Glutamatergic neuron (in vitro differentiated cells): Measurements from ENCODE around the gene ZNF837. TPM values are rescaled to one million over a fixed set of nuclear protein-coding genes. Genes with fewer than 3 reads are reported as not detected.

ENCODE experiments used
- DNase-seq: peaks from one replicate; pipeline ENCODE4 v3.0.0; 2022
- H3K27ac Mint-ChIP-seq: one replicate; pipeline ENCODE4 v1.8.0; 2020; ENCODE audit warnings: mild to moderate bottlenecking, mixed read lengths, inconsistent platforms; ENCODE audit not compliant: unreplicated experiment
- H3K27me3 Mint-ChIP-seq: one replicate; pipeline ENCODE4 v1.8.0; 2020; ENCODE audit warnings: mild to moderate bottlenecking, moderate library complexity, mixed read lengths, inconsistent platforms; ENCODE audit not compliant: unreplicated experiment
- H3K36me3 Mint-ChIP-seq: one replicate; pipeline ENCODE4 v1.8.0; 2020; ENCODE audit warnings: mild to moderate bottlenecking, mixed read lengths, inconsistent platforms; ENCODE audit not compliant: unreplicated experiment
- H3K4me1 Mint-ChIP-seq: one replicate; pipeline ENCODE4 v1.8.0; 2020; ENCODE audit warnings: mild to moderate bottlenecking, low read depth, mixed read lengths, inconsistent platforms; ENCODE audit not compliant: unreplicated experiment
- H3K4me3 Mint-ChIP-seq: one replicate; pipeline ENCODE4 v1.8.0; 2020; ENCODE audit warnings: mild to moderate bottlenecking, mixed read lengths, inconsistent platforms; ENCODE audit not compliant: unreplicated experiment
- H3K9me3 Mint-ChIP-seq: one replicate; pipeline ENCODE4 v1.8.0; 2020; ENCODE audit warnings: mild to moderate bottlenecking, moderate library complexity, mixed read lengths, inconsistent platforms; ENCODE audit not compliant: unreplicated experiment
- CTCF ChIP-seq: fragments of 200-600 bp; sonication (generic); IDR thresholded peaks from one replicate; pipeline ENCODE4 v1.5.0; 2021; ENCODE audit not compliant: partially characterized antibody, unreplicated experiment
- total RNA-seq: library from RNA; stranded (reverse); fragmentation: NEBNext Ultra II Directional; extraction: Animal tissue kit (Norgen Biotek cat#: 25700); gene quantifications from one replicate; pipeline ENCODE4 v1.2.1, GENCODE V29; 2021; ENCODE audit not compliant: unreplicated experiment

The ZNF837 gene
- total RNA-seq, 1 donor from 2014 or later, result 2.0 TPM

GRCh38 chr19:58392945-58393724 lies 12.3 kb upstream of the ZNF837 start:
- TF ChIP-seq CTCF, result no peak
- peaks cover 8% of the 10 kb centered on the region for H3K27me3 Mint-ChIP-seq
- peaks cover 2% of the 10 kb centered on the region for H3K4me1 Mint-ChIP-seq
- no peaks in the 10 kb centered on the region for H3K36me3 Mint-ChIP-seq
- H3K4me3 Mint-ChIP-seq, result no peak overlapping the region
- no peak overlapping the region for H3K27ac Mint-ChIP-seq
- peaks cover 8% of the 10 kb centered on the region for H3K9me3 Mint-ChIP-seq
- no peak for DNase-seq

GRCh38 chr19:58388175-58388526 lies 7.3 kb upstream of the ZNF837 start:
- H3K9me3 Mint-ChIP-seq, result peaks cover 6% of the 10 kb centered on the region
- no peak for DNase-seq
- peak overlapping the region; percentile 97 for H3K4me3 Mint-ChIP-seq
- peaks cover 6% of the 10 kb centered on the region for H3K4me1 Mint-ChIP-seq
- peak overlapping the region; percentile 97 for H3K27ac Mint-ChIP-seq
- H3K36me3 Mint-ChIP-seq, result no peaks in the 10 kb centered on the region
- H3K27me3 Mint-ChIP-seq, result peaks cover 4% of the 10 kb centered on the region
- TF ChIP-seq CTCF, result no peak

- Mint-ChIP-seq H3K9me3 (peaks cover 6% of the 10 kb centered on the region), H3K27ac (peak overlapping the region; percentile 97), H3K4me3 (peak overlapping the region; percentile 97), H3K36me3 (no peaks in the 10 kb centered on the region), H3K27me3 (peaks cover 4% of the 10 kb centered on the region), H3K4me1 (peaks cover 6% of the 10 kb centered on the region)
- no peak for DNase-seq
- no peak for TF ChIP-seq CTCF
Measured at GRCh38 chr19:58387338-58388174, 6.7 kb upstream of the ZNF837 start.

DNA sequence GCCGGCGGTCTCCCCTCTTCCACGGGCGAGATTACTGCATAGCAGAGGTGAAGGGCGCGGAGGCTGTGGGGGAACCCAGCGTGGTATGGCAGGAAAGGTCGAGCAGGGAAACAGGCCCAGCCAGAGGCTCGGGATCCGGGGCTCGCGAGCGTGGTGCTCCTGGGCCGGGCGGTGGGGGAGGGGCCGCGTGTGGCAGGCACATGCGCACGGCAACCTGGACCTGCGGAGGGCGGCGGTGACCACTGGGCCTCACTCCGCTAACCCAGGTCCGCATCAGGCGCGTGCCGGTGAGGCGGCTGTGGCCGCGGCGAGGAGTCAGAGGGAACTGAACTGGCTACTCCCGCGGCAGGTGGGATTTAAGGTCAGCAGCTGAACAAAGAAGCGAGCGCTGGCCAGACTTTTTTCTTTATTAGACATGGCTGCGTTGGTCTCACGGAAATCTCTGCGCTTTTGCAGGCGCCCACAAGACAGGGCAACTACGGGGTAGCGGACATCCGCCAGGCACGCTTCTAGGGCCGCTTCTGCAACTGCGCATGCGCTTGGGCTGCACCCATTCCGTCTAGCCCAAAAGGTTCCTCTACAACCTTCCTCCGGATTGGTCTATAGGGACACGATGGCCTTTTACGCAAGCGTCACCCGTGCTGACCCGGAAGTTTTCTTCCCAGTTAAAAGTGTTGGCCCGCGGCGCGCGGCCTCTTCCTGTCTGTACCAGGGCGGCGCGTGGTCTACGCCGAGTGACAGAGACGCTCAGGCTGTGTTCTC lies 5.9 kb upstream of the ZNF837 start, which contains the start of gene RPS5:
Gene RPS5, plus strand, starts transcription at position 694 of the 762 bp plus-strand sequence. CDS start 869 bp downstream, outside the sequence.
- Mint-ChIP-seq H3K4me3 (peak within 1 kb of the TSS; percentile 97), H3K9me3 (peaks cover 6% of the 10 kb centered on the region), H3K27me3 (peaks cover 4% of the 10 kb centered on the region), H3K4me1 (peaks cover 9% of the 10 kb centered on the region), H3K27ac (peak within 1 kb of the TSS; percentile 97), H3K36me3 (no peaks in the 10 kb centered on the region)
- DNase-seq, result peak; percentile 90
- no peak for TF ChIP-seq CTCF
